ENCODE measurements around the gene ENTREP1. TPM values are rescaled to one million over a fixed set of nuclear protein-coding genes. Genes with fewer than 3 reads are reported as not detected.
"Not testable (repeated sequence)": the region's sequence is repeated elsewhere in the genome, so short reads cannot be mapped to it uniquely, and the experiment has no call there.

ENTREP1 gene
- total RNA-seq, 4 donors from 2014 or later: 2.3 to 6.3 (median 3.7) TPM

DNA sequence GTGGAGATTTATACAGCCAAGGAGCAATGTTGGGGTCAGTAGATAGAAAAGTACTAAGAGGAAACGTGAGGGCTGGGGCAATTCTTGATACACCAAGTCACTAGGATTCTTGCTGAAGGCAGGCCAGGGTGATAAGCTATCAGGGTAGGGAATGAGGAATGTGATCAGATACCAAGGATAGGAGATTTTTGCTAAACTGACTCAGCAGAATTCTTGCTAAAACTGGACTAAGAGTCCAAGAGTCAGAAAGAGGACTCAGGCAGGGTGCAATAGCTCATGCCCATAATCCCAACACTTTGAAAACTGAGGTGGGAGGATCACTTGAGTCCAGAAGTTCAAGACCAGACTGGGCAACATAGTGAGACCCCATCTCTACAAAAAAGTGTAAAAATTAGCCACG lies 71.7 kb downstream of the ENTREP1 start:
- Histone ChIP-seq H3K36me3 (no peaks in the 10 kb centered on the region), H3K27ac (no peak overlapping the region), H3K9me3 (no peaks in the 10 kb centered on the region), H3K27me3 (no peaks in the 10 kb centered on the region), H3K4me1 (peaks cover 0 to 10% (median 0%) of the 10 kb centered on the region in 4 donors), H3K4me3 (no peak overlapping the region)
- WGBS, 2 donors: 83 to 89% methylated on average over 2 of the region's 2 CpGs
- DNase-seq (ENCODE audit: low spot score in 2 of 2): no peak
- TF ChIP-seq EP300 (IDR thresholded peaks at IDR 0.05): no peak
- TF ChIP-seq, protein P1, sequence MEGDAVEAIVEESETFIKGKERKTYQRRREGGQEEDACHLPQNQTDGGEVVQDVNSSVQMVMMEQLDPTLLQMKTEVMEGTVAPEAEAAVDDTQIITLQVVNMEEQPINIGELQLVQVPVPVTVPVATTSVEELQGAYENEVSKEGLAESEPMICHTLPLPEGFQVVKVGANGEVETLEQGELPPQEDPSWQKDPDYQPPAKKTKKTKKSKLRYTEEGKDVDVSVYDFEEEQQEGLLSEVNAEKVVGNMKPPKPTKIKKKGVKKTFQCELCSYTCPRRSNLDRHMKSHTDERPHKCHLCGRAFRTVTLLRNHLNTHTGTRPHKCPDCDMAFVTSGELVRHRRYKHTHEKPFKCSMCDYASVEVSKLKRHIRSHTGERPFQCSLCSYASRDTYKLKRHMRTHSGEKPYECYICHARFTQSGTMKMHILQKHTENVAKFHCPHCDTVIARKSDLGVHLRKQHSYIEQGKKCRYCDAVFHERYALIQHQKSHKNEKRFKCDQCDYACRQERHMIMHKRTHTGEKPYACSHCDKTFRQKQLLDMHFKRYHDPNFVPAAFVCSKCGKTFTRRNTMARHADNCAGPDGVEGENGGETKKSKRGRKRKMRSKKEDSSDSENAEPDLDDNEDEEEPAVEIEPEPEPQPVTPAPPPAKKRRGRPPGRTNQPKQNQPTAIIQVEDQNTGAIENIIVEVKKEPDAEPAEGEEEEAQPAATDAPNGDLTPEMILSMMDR (IDR thresholded peaks at IDR 0.05): no peak
- no peak for TF ChIP-seq POLR2A (IDR thresholded peaks at IDR 0.05)

DNA sequence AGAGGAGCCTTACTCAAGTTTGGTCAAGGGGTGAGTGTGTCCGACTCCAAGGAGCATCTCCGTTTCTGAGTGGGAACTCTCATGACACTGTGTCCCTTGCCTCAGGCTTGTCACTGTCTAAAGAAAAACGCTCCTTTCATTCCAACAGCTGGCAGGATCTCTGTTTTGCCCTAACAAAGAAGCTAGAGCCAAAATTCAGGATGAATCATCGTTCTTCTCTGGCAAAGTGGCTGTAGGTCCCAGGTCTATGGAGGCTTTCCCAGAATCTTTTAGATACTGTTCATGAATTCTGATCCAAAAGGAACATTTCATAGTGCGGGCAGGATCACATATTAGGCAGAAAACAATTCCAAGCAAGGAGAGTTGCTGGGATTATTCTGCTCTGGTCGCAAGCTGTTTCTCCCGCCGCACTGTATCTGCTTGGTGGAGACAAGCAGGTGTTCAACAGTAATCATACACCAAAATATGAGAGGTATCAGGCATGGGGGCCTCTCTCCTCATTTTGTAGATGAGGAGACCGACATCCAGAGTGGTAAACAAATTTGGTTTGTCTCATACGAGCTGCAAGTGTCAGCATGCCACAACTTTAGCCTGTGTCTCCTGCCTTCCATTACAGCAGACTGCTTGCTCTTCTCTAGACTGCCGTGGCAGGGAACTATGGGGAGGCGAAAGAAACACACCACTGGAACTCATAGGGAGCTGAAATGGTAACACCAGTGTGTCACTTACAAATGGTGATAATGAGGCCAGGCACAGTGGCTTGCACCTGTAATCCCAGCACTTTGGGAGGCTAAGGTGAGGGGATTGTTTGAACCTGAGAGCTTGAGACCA lies 72.6 kb downstream of the ENTREP1 start:
- no peaks in the 10 kb centered on the region for H3K27me3 ChIP-seq
- peaks cover 0 to 2% (median 0%) of the 10 kb centered on the region in 4 donors for H3K4me1 ChIP-seq
- TF ChIP-seq EP300 (IDR thresholded peaks at IDR 0.05): no peak
- no peak for TF ChIP-seq POLR2A (IDR thresholded peaks at IDR 0.05)
- TF ChIP-seq, protein P1 (IDR thresholded peaks at IDR 0.05): no peak
- H3K9me3 ChIP-seq: no peaks in the 10 kb centered on the region
- no peak overlapping the region for H3K27ac ChIP-seq
- WGBS, 2 donors: 58 to 59% methylated on average over 11 to 12 of the region's 12 CpGs
- no peak for DNase-seq (ENCODE audit: low spot score in 2 of 2)
- no peak overlapping the region for H3K4me3 ChIP-seq
- no peaks in the 10 kb centered on the region for H3K36me3 ChIP-seq

DNA sequence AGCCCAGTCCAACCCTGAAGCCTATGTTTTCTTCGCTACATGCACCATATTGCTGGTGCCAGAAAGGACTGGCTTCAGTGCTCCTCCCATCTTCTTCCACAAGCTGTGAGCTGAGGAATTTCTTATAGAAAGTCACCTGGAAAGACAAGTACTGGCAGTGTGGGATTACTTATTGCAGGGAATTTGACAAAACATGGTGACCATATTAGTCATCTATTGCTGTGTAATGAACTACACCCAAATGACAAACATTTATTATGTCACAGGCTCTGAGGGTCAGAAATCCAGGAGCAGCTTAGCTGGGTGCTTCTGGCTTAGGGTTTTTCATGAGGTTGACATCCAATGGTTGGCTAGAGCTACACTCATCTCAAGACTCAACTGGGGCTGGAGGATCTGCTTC lies 75.5 kb downstream of the ENTREP1 start:
- H3K36me3 ChIP-seq: no peaks in the 10 kb centered on the region
- no peaks in the 10 kb centered on the region for H3K4me1 ChIP-seq
- H3K27me3 ChIP-seq: no peaks in the 10 kb centered on the region
- no peak overlapping the region for H3K4me3 ChIP-seq
- no peaks in the 10 kb centered on the region for H3K9me3 ChIP-seq
- TF ChIP-seq, protein P1 (IDR thresholded peaks at IDR 0.05): no peak
- TF ChIP-seq POLR2A (IDR thresholded peaks at IDR 0.05) (no peak), EP300 (IDR thresholded peaks at IDR 0.05) (no peak)
- WGBS, 2 donors: 91 to 93% methylated on average over 1 of the region's 1 CpG
- no peak overlapping the region for H3K27ac ChIP-seq
- no peak for DNase-seq (ENCODE audit: low spot score in 2 of 2)

DNA sequence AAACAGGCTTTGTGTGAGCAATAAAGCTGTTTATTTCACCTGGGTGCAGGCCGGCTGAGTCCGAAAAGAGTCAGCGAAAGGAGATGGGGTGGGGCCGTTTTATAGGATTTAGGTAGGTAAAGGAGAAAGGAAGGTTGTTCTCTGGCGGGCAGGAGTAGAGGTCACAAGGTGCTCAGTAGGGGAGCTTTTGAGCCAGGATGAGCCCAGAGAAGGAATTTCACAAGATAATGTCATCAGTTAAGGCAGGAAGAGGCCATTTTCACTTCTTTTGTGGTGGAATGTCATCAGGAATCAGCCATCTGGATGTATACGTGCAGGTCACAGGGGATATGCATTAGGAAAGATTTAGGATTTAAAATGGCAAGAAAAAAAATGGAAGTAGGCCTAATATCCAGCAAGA lies 84.9 kb downstream of the ENTREP1 start:
- not testable (repeated sequence) for H3K36me3 ChIP-seq; H3K9me3 ChIP-seq; DNase-seq (ENCODE audit: low spot score in 2 of 2); H3K4me3 ChIP-seq; H3K4me1 ChIP-seq; H3K27me3 ChIP-seq; H3K27ac ChIP-seq
- WGBS, 2 donors: 77 to 84% methylated on average over 6 of the region's 6 CpGs

DNA sequence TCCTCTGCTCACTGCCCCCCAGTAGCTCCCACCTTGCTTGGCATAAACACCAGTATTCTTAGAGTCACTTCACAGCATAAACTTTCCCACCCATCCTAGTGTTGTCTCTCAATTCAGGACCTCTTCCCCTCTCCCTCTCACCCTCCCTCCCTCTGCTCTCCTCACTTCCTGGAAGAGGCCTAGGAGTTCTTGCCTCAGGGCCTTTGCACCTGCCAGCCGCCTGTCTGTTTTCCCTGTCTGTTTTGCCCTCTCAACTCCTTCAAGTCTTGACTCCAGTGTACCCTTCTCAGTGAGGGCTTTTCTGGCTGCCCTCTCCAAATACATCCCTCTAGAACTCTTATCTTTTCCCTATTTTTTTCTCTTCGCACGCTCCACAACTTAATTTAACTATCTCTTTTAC lies 86.2 kb downstream of the ENTREP1 start:
- WGBS, 2 donors: 97 to 99% methylated on average over 3 of the region's 3 CpGs
- H3K27ac ChIP-seq: no peak overlapping the region
- DNase-seq (ENCODE audit: low spot score in 2 of 2): no peak
- peaks cover 0 to 6% (median 0%) of the 10 kb centered on the region in 4 donors for H3K4me1 ChIP-seq
- no peaks in the 10 kb centered on the region for H3K27me3 ChIP-seq
- no peaks in the 10 kb centered on the region for H3K9me3 ChIP-seq
- H3K4me3 ChIP-seq: no peak overlapping the region
- TF ChIP-seq EP300 (IDR thresholded peaks at IDR 0.05): no peak
- TF ChIP-seq POLR2A (IDR thresholded peaks at IDR 0.05): no peak
- TF ChIP-seq, protein P1 (IDR thresholded peaks at IDR 0.05): no peak
- H3K36me3 ChIP-seq: no peaks in the 10 kb centered on the region
